CD4-positive, alpha-beta T cell (primary cell): ENCODE results near the gene LGALS3BP. TPM values are rescaled to one million over a fixed set of nuclear protein-coding genes. Genes with fewer than 3 reads are reported as not detected.

Experiments
- ATAC-seq: fragments of 200-7000 bp; cut with Tn5 transposase; one replicate; pipeline ENCODE4 v1.10.0; 2022; ENCODE audit warnings: mild to moderate bottlenecking; ENCODE audit not compliant: poor library complexity
- CTCF ChIA-PET: fragments of 350-600 bp; sonication (Branson Sonifier 250); formaldehyde crosslinking; loops from one replicate; lab custom pipeline; 2021; ENCODE audit warnings: antibody characterized with exemption, inconsistent platforms; lab: Charles Lee
- POLR2A ChIA-PET: fragments of 350-600 bp; sonication (Branson Sonifier 250); formaldehyde crosslinking; loops from one replicate; lab custom pipeline; 2021; ENCODE audit warnings: antibody characterized with exemption, inconsistent platforms; lab: Charles Lee
- DNase-seq, 14 experiments: peaks; one replicate each; pipeline ENCODE4 v3.0.0-alpha.2; 2013 to 2020; ENCODE audit warnings: mixed read lengths in 2 of 14
- H3K27ac ChIP-seq, 2 donors: one replicate each; pipeline versions ENCODE4 v1.5.1 to v1.7.0; 2013; ENCODE audit warnings: low read length in 2 of 2, low read depth in 1 of 2, mild to moderate bottlenecking in 1 of 2
- H3K27me3 ChIP-seq, 2 experiments: 1 replicate in 1 of 2; 2 replicates in 1 of 2; pipeline versions ENCODE4 v1.6.1 to v1.7.0; 2013; ENCODE audit warnings: low read length in 2 of 2, control low read depth in 1 of 2, mild to moderate bottlenecking in 1 of 2, moderate library complexity in 1 of 2; ENCODE audit not compliant: insufficient read depth in 2 of 2, control insufficient read depth in 1 of 2
- H3K36me3 ChIP-seq: one replicate; pipeline ENCODE4 v1.6.1; 2013; ENCODE audit warnings: low read length, control low read depth; ENCODE audit not compliant: insufficient read depth
- H3K4me1 ChIP-seq: one replicate; pipeline ENCODE4 v1.6.1; 2013; ENCODE audit warnings: low read length, control low read depth; ENCODE audit not compliant: insufficient read depth
- H3K4me3 ChIP-seq: one replicate; pipeline ENCODE4 v1.5.1; 2013; ENCODE audit warnings: mild to moderate bottlenecking, low read length, moderate library complexity
- H3K9me3 ChIP-seq, 2 experiments: 1 replicate in 1 of 2; 2 replicates in 1 of 2; pipeline versions ENCODE4 v1.6.1 to v1.7.0; 2013; ENCODE audit warnings: low read length in 2 of 2, mild to moderate bottlenecking in 2 of 2, control low read depth in 1 of 2, moderate library complexity in 1 of 2; ENCODE audit not compliant: control insufficient read depth in 1 of 2, insufficient read depth in 1 of 2
- H3K27ac Mint-ChIP-seq: one replicate; pipeline ENCODE4 v1.8.0; 2020; ENCODE audit warnings: mixed read lengths
- H3K27me3 Mint-ChIP-seq: one replicate; pipeline ENCODE4 v1.8.0; 2021; ENCODE audit warnings: mixed read lengths
- H3K36me3 Mint-ChIP-seq: one replicate; pipeline ENCODE4 v1.8.0; 2021; ENCODE audit warnings: low read depth, mixed read lengths
- H3K4me1 Mint-ChIP-seq: one replicate; pipeline ENCODE4 v1.8.0; 2021; ENCODE audit warnings: low read depth, mixed read lengths
- H3K4me3 Mint-ChIP-seq: one replicate; pipeline ENCODE4 v1.8.0; 2020; ENCODE audit warnings: mild to moderate bottlenecking, mixed read lengths
- H3K9me3 Mint-ChIP-seq: one replicate; pipeline ENCODE4 v1.8.0; 2020; ENCODE audit warnings: mixed read lengths
- CTCF ChIP-seq: fragments of 200-600 bp; IDR thresholded peaks from one replicate; pipeline ENCODE4 v1.8.0; 2022; ENCODE audit warnings: antibody characterized with exemption, mild to moderate bottlenecking
- intact Hi-C, 2 experiments: fragments of 100-400 bp; cut with DNase I in 1 of 2; cut with micrococcal nuclease in 1 of 2; formaldehyde crosslinking; loops; one replicate each; pipeline versions ENCODE4 v1.15.1 to v1.9.0; 2023 to 2025; cut with DNase I, micrococcal nuclease
- total RNA-seq, 174 experiments: library from RNA in 2 of 174; stranded (reverse) in 2 of 174; gene quantifications; one replicate each; pipeline ENCODE4 v1.2.3 and lab custom pipeline; 2021 to 2026

The LGALS3BP gene
- total RNA-seq, 2 experiments from 2014 or later: 38.8 to 41.0 TPM

GRCh38 chr17:78952706-78953105, 27.0 kb downstream of the LGALS3BP start:
- no peak overlapping the region for H3K27ac ChIP-seq
- CTCF ChIA-PET: no interaction called here
- TF ChIP-seq CTCF: no peak
- H3K27ac Mint-ChIP-seq: no peak overlapping the region
- H3K4me3 ChIP-seq: no peak overlapping the region
- peaks cover 10% of the 10 kb centered on the region for H3K9me3 Mint-ChIP-seq
- H3K27me3 Mint-ChIP-seq: no peaks in the 10 kb centered on the region
- no peaks in the 10 kb centered on the region for H3K36me3 Mint-ChIP-seq
- no peaks in the 10 kb centered on the region for H3K27me3 ChIP-seq
- H3K4me1 Mint-ChIP-seq: no peaks in the 10 kb centered on the region
- no peaks in the 10 kb centered on the region for H3K36me3 ChIP-seq
- peaks cover 7 to 23% of the 10 kb centered on the region in 2 experiments for H3K9me3 ChIP-seq
- DNase-seq (no peak), ATAC-seq (no peak)
- no peak overlapping the region for H3K4me3 Mint-ChIP-seq
- intact Hi-C loops: no loop called here
- POLR2A ChIA-PET: no interaction called here
- no peaks in the 10 kb centered on the region for H3K4me1 ChIP-seq

GRCh38 chr17:78951967-78952551, 27.7 kb downstream of the LGALS3BP start:
- ChIA-PET POLR2A (no interaction called here), CTCF (no interaction called here)
- no peak for ATAC-seq
- Mint-ChIP-seq H3K9me3 (peaks cover 10% of the 10 kb centered on the region), H3K4me1 (no peaks in the 10 kb centered on the region), H3K4me3 (no peak overlapping the region), H3K36me3 (no peaks in the 10 kb centered on the region), H3K27me3 (no peaks in the 10 kb centered on the region), H3K27ac (no peak overlapping the region)
- H3K9me3 ChIP-seq: peaks cover 7 to 25% of the 10 kb centered on the region in 2 experiments
- no peak overlapping the region for H3K27ac ChIP-seq
- TF ChIP-seq CTCF: no peak
- H3K4me1 ChIP-seq: no peaks in the 10 kb centered on the region
- H3K36me3 ChIP-seq: no peaks in the 10 kb centered on the region
- intact Hi-C loops: no loop called here
- no peak for DNase-seq
- H3K4me3 ChIP-seq: no peak overlapping the region
- no peaks in the 10 kb centered on the region for H3K27me3 ChIP-seq

DNA sequence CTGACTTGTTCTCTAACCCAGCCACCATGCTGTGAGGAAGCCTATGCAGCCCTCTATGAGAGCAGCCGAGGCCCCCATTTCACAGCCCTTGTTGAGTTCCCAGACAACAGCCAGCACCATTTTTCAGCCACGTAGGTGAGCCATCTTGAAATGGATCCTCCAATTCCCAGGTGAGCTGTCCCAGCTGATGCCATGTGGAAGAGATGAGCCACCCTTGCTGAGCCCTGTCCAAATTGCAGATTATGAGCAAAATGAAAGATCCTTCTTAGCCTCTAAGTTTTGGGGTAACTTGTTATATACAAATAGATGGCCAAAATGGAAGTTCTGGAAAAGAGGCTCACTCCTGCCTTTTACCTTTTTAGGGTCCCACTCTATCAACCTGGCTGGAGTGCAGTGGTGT, 28.9 kb downstream of the LGALS3BP start:
- TF ChIP-seq CTCF: no peak
- H3K36me3 ChIP-seq: no peaks in the 10 kb centered on the region
- no peak for ATAC-seq
- H3K4me1 ChIP-seq: no peaks in the 10 kb centered on the region
- peaks cover 7 to 27% of the 10 kb centered on the region in 2 experiments for H3K9me3 ChIP-seq
- CTCF ChIA-PET: interaction anchor here (0.6 kb wide), 1 partner anchor 1854 kb away, joined by 4 read pairs; no protein-coding TSS in a partner anchor
- intact Hi-C loops: no loop called here
- H3K27ac ChIP-seq: no peak overlapping the region
- Mint-ChIP-seq H3K4me3 (no peak overlapping the region), H3K27me3 (no peaks in the 10 kb centered on the region), H3K36me3 (no peaks in the 10 kb centered on the region), H3K27ac (no peak overlapping the region), H3K4me1 (no peaks in the 10 kb centered on the region), H3K9me3 (peaks cover 10% of the 10 kb centered on the region)
- no peak for DNase-seq
- H3K4me3 ChIP-seq: no peak overlapping the region
- POLR2A ChIA-PET: no interaction called here
- no peaks in the 10 kb centered on the region for H3K27me3 ChIP-seq
